Hepatocyte (in vitro differentiated cells): ENCODE measurements around the gene PMAIP1.

Source experiments
- EZH2phosphoT487 ChIP-seq: fragments of 200-600 bp; sonication (generic); IDR thresholded peaks from one replicate; pipeline ENCODE4 v1.6.1; 2018; ENCODE audit warnings: antibody characterized with exemption, mild to moderate bottlenecking, low read depth, moderate library complexity; ENCODE audit not compliant: unreplicated experiment, severe bottlenecking
- TF ChIP-seq, protein P1 (sequence below): fragments of 200-600 bp; sonication (generic); IDR thresholded peaks from 2 replicates; pipeline ENCODE4 v1.5.1; 2016; ENCODE audit warnings: antibody characterized with exemption, mild to moderate bottlenecking; ENCODE audit not compliant: poor library complexity

GRCh38 chr18:59928201-59928600 is 28.4 kb downstream of the PMAIP1 start:
- TF ChIP-seq, protein P1, sequence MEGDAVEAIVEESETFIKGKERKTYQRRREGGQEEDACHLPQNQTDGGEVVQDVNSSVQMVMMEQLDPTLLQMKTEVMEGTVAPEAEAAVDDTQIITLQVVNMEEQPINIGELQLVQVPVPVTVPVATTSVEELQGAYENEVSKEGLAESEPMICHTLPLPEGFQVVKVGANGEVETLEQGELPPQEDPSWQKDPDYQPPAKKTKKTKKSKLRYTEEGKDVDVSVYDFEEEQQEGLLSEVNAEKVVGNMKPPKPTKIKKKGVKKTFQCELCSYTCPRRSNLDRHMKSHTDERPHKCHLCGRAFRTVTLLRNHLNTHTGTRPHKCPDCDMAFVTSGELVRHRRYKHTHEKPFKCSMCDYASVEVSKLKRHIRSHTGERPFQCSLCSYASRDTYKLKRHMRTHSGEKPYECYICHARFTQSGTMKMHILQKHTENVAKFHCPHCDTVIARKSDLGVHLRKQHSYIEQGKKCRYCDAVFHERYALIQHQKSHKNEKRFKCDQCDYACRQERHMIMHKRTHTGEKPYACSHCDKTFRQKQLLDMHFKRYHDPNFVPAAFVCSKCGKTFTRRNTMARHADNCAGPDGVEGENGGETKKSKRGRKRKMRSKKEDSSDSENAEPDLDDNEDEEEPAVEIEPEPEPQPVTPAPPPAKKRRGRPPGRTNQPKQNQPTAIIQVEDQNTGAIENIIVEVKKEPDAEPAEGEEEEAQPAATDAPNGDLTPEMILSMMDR = no peak
- TF ChIP-seq EZH2phosphoT487 = no peak
